Activated effector memory CD4-positive, alpha-beta T cell treated with Interleukin-2 at 50 U/mL for 16 hours (primary cell): ENCODE data around the gene STX19.
"Not testable (repeated sequence)": the region's sequence is repeated elsewhere in the genome, so short reads cannot be mapped to it uniquely, and the experiment has no call there.

Experiments used
- DNase-seq: peaks from one replicate; pipeline ENCODE4 v3.0.0-alpha.2; 2020

STX19 gene

GRCh38 chr3:93969997-93970396, 58.4 kb downstream of the STX19 start:
- DNase-seq = no peak

GRCh38 chr3:93969443-93969842, 59.0 kb downstream of the STX19 start:
- DNase-seq = no peak

- not testable (repeated sequence) for DNase-seq
Observed at GRCh38 chr3:93965106-93965505, 63.3 kb downstream of the STX19 start.
